NCI-H1694 treated with DMSO at 0.1 percent for 48 hours (cell line): ENCODE results near the gene ZNF529.
A peak's percentile ranks its signal among the peaks of the same experiment; 100 is the strongest.
"Not testable (repeated sequence)": the region's sequence is repeated elsewhere in the genome, so short reads cannot be mapped to it uniquely, and the experiment has no call there.

Experiments used
- DNase-seq: peaks from one replicate; lab custom pipeline; 2025; lab: John Stamatoyannopoulos, UW

ZNF529 gene

GRCh38 chr19:36573020-36573894 lies at the start of gene ZNF529:
Gene ZNF529, minus strand, starts transcription at chr19:36573292. Its CDS starts 946 bp downstream, at chr19:36572346.
- DNase-seq: peak; percentile 44

GRCh38 chr19:36605877-36606478 lies 32.9 kb upstream of the ZNF529 start:
- no peak for DNase-seq

- DNase-seq: no peak
Observed at GRCh38 chr19:36605101-36605876, 32.2 kb upstream of the ZNF529 start, which contains the start of gene ZNF382. Gene ZNF382, plus strand, starts transcription at chr19:36605313. Its CDS starts 4,602 bp downstream, at chr19:36609915.

- DNase-seq: no peak
Observed at GRCh38 chr19:36604656-36605100, 31.6 kb upstream of the ZNF529 start.

- not testable (repeated sequence) for DNase-seq
Observed at GRCh38 chr19:36602681-36603080, 29.6 kb upstream of the ZNF529 start.

- DNase-seq: no peak
Observed at GRCh38 chr19:36579255-36579654, 6.2 kb upstream of the ZNF529 start.

GRCh38 chr19:36577271-36577996 lies 4.3 kb upstream of the ZNF529 start:
- no peak for DNase-seq

- DNase-seq: no peak
Observed at GRCh38 chr19:36574741-36575140, 1.6 kb upstream of the ZNF529 start.

- DNase-seq: no peak
Observed at GRCh38 chr19:36573895-36574720, 1.0 kb upstream of the ZNF529 start.

- DNase-seq: no peak
Observed at GRCh38 chr19:36572593-36573019, 486 bp downstream of the ZNF529 start.

- DNase-seq: no peak
Observed at GRCh38 chr19:36564391-36564790, 8.7 kb downstream of the ZNF529 start.

- peak; percentile 1 for DNase-seq
Observed at GRCh38 chr19:36547001-36547732, 25.9 kb downstream of the ZNF529 start.

GRCh38 chr19:36528921-36529518 lies 44.1 kb downstream of the ZNF529 start:
- no peak for DNase-seq

- peak; percentile 93 for DNase-seq
Observed at GRCh38 chr19:36528194-36528920, 44.7 kb downstream of the ZNF529 start, which contains the start of gene ZNF260. Gene ZNF260, minus strand, starts transcription at chr19:36528271. Its CDS starts 13,033 bp downstream, at chr19:36515238.

GRCh38 chr19:36527873-36528193 lies 45.3 kb downstream of the ZNF529 start:
- DNase-seq: no peak

GRCh38 chr19:36527341-36527740 lies 45.8 kb downstream of the ZNF529 start:
- no peak for DNase-seq

- no peak for DNase-seq
Observed at GRCh38 chr19:36526581-36526980, 46.5 kb downstream of the ZNF529 start.

- DNase-seq: no peak
Observed at GRCh38 chr19:36524617-36525016, 48.5 kb downstream of the ZNF529 start.
